22Rv1 (cell line): ENCODE data around the gene DENND1B.
"Not testable (repeated sequence)": the region's sequence is repeated elsewhere in the genome, so short reads cannot be mapped to it uniquely, and the experiment has no call there.

ENCODE experiments used
- H3K27ac ChIP-seq: fragments of 450-650 bp; 2 replicates; pipeline ENCODE4 v1.5.1; 2017
- CTCF ChIP-seq: fragments of 450-650 bp; IDR thresholded peaks from 2 replicates; pipeline ENCODE4 v1.5.1; 2017; ENCODE audit warnings: mild to moderate bottlenecking
- ZFX ChIP-seq: fragments of 450-650 bp; IDR thresholded peaks from 2 replicates; pipeline ENCODE4 v1.6.1; 2017; ENCODE audit warnings: antibody characterized with exemption, borderline replicate concordance

DENND1B gene

GRCh38 chr1:197731449-197731848, 43.8 kb downstream of the DENND1B start:
- H3K27ac ChIP-seq, result no peak overlapping the region
- TF ChIP-seq CTCF (peak; percentile 16; the same call in 1 of the 2 replicates), ZFX (no peak)

GRCh38 chr1:197725976-197726375, 49.3 kb downstream of the DENND1B start:
- TF ChIP-seq CTCF (no peak), ZFX (no peak)
- no peak overlapping the region for H3K27ac ChIP-seq

GRCh38 chr1:197725044-197725443, 50.2 kb downstream of the DENND1B start:
- H3K27ac ChIP-seq, result no peak overlapping the region
- TF ChIP-seq ZFX, result no peak
- TF ChIP-seq CTCF, result no peak

GRCh38 chr1:197715806-197716205, 59.5 kb downstream of the DENND1B start:
- TF ChIP-seq ZFX (no peak), CTCF (no peak)
- H3K27ac ChIP-seq, result no peak overlapping the region

- no peak overlapping the region for H3K27ac ChIP-seq
- TF ChIP-seq ZFX, result no peak
- TF ChIP-seq CTCF, result no peak
Observed at GRCh38 chr1:197706601-197707000, 68.7 kb downstream of the DENND1B start.

- H3K27ac ChIP-seq, result no peak overlapping the region
- TF ChIP-seq ZFX (no peak), CTCF (no peak)
Observed at GRCh38 chr1:197705941-197706340, 69.3 kb downstream of the DENND1B start.

- not testable (repeated sequence) for H3K27ac ChIP-seq
Observed at GRCh38 chr1:197700688-197701087, 74.6 kb downstream of the DENND1B start.

- no peak overlapping the region for H3K27ac ChIP-seq
- TF ChIP-seq CTCF (no peak), ZFX (no peak)
Observed at GRCh38 chr1:197696372-197696771, 78.9 kb downstream of the DENND1B start.
